ENCODE measurements around the gene CCL28.
A peak's percentile ranks its signal among the peaks of the same experiment; 100 is the strongest.

CCL28 gene

GRCh38 chr5:43390471-43390870 lies 21.7 kb downstream of the CCL28 start:
- TF ChIP-seq TAF1 (IDR thresholded peaks at IDR 0.05; ENCODE audit: low read depth) (no peak), USF1 (IDR thresholded peaks at IDR 0.05) (no peak), NFIC (IDR thresholded peaks at IDR 0.05) (no peak)

- TF ChIP-seq NFIC (IDR thresholded peaks at IDR 0.05) (no peak), RAD21 (IDR thresholded peaks at IDR 0.05; ENCODE audit: low read depth) (peak; percentile 83), CEBPB (IDR thresholded peaks at IDR 0.05) (peak; percentile 50; the same call in 1 of the 2 replicates)
Measured at GRCh38 chr5:43389679-43390329, 22.4 kb downstream of the CCL28 start.

DNA sequence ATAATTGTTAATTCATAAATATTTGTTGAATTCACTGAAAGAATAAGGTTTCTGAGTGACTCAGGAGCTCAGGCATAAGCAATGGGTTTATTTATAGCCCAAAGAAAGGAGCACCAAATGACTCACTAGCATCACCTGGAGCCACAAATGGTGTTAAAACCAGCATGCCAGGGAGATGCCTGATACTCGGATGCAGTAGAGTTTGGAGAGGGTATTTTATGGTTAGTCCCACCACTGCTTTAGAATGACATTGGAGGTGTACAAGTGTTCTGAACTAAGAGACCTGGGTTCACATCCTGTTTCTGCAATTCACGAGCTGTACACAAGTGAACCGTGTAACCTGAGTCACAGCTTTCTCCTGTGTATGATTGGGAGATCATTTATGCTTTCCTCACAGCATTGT lies 25.2 kb downstream of the CCL28 start:
- TF ChIP-seq RAD21 (IDR thresholded peaks at IDR 0.05; ENCODE audit: low read depth) (no peak), TAF1 (IDR thresholded peaks at IDR 0.05; ENCODE audit: low read depth) (no peak), TCF12 (IDR thresholded peaks at IDR 0.05; ENCODE audit: low read depth) (no peak), USF1 (IDR thresholded peaks at IDR 0.05) (no peak), MAX (IDR thresholded peaks at IDR 0.05) (no peak), EGR1 (IDR thresholded peaks at IDR 0.05) (no peak), REST (IDR thresholded peaks at IDR 0.05; ENCODE audit: low read depth) (no peak), YY1 (IDR thresholded peaks at IDR 0.05; ENCODE audit: low read depth) (no peak), ZBTB7A (IDR thresholded peaks at IDR 0.05; ENCODE audit: low read depth) (no peak)

DNA sequence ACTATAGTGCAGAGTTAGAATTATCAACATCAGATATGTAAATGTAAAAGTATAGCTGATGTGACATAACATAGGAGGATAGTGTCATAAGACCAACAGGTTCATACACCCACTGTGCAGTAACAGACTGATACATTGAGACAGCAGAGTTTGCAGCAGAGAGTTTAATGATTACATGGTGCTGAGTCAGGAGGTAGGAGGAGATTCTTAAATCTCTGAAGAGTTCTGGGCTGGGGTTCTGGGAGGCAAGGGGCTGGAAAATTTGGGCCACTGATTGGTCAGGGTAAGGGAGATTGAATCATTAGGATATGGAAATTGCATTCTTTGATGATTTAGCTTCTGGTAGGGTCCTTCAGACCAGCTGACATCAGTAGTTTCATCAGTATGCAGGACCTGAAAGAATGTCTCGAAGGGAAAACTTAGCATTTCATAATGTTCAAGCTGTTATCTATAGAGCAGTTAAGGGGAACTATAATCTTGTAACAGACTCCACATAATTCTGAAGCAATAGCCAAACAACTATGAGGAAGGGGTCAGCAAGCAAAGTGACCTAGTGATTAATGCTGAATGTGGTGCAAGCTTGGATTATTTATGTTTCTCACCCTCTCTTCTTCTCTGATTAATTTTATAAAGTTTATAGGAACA lies 35.6 kb downstream of the CCL28 start:
- TF ChIP-seq ZBTB7A (IDR thresholded peaks at IDR 0.05; ENCODE audit: low read depth) (no peak), CEBPB (IDR thresholded peaks at IDR 0.05) (no peak), REST (IDR thresholded peaks at IDR 0.05; ENCODE audit: low read depth) (no peak), RAD21 (IDR thresholded peaks at IDR 0.05; ENCODE audit: low read depth) (no peak), USF1 (IDR thresholded peaks at IDR 0.05) (no peak), TEAD4 (IDR thresholded peaks at IDR 0.05) (no peak), NFIC (IDR thresholded peaks at IDR 0.05) (no peak), EGR1 (IDR thresholded peaks at IDR 0.05) (no peak)

GRCh38 chr5:43371821-43372220 lies 40.4 kb downstream of the CCL28 start:
- TF ChIP-seq TCF12 (IDR thresholded peaks at IDR 0.05; ENCODE audit: low read depth) (no peak), RAD21 (IDR thresholded peaks at IDR 0.05; ENCODE audit: low read depth) (no peak), TAF1 (IDR thresholded peaks at IDR 0.05; ENCODE audit: low read depth) (no peak), CEBPB (IDR thresholded peaks at IDR 0.05) (no peak), FOXM1 (IDR thresholded peaks at IDR 0.05; ENCODE audit: borderline replicate concordance, low read depth) (no peak)

DNA sequence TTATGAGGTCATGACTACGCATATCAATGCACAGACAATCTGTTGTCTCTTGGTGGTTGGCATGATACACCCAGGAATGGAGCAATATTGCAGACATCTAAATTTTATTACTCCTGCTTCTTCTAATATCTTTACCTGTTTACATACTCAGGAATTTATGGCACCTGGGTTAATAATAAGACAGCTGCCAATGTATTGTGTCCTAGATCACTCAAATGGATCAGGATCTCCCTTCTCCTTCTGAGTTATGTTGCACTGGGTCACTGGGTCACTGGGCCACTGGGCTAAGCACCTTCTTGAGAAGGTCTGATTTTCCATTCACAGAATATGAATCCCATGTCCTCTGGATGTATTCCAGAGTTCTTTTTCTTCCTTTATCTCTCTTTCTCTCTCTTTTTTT lies 41.8 kb downstream of the CCL28 start:
- no peak for TF ChIP-seq TEAD4 (IDR thresholded peaks at IDR 0.05)
- TF ChIP-seq REST (IDR thresholded peaks at IDR 0.05; ENCODE audit: low read depth): no peak
- TF ChIP-seq CEBPB (IDR thresholded peaks at IDR 0.05): no peak
- no peak for TF ChIP-seq EGR1 (IDR thresholded peaks at IDR 0.05)
- no peak for TF ChIP-seq MAX (IDR thresholded peaks at IDR 0.05)
- no peak for TF ChIP-seq NFIC (IDR thresholded peaks at IDR 0.05)
- TF ChIP-seq FOXM1 (IDR thresholded peaks at IDR 0.05; ENCODE audit: borderline replicate concordance, low read depth): no peak
- no peak for TF ChIP-seq EP300 (IDR thresholded peaks at IDR 0.05; ENCODE audit: borderline replicate concordance)
- no peak for TF ChIP-seq TAF1 (IDR thresholded peaks at IDR 0.05; ENCODE audit: low read depth)
